Measurements from ENCODE around the gene GJB2.
"Not testable (repeated sequence)": the region's sequence is repeated elsewhere in the genome, so short reads cannot be mapped to it uniquely, and the experiment has no call there.

The GJB2 gene

GRCh38 chr13:20161951-20162300 is 30.8 kb downstream of the GJB2 start:
- DNase-seq = no peak

- no peak for DNase-seq
Measured at GRCh38 chr13:20161275-20161950, 31.3 kb downstream of the GJB2 start.

GRCh38 chr13:20160306-20161274 is 32.1 kb downstream of the GJB2 start, which contains the start of gene GJA3:
GJA3 (minus strand) TSS chr13:20161052; CDS start chr13:20143288, 17,764 bp downstream.
- DNase-seq = no peak

GRCh38 chr13:20159646-20160305 is 33.0 kb downstream of the GJB2 start:
- no peak for DNase-seq

DNA sequence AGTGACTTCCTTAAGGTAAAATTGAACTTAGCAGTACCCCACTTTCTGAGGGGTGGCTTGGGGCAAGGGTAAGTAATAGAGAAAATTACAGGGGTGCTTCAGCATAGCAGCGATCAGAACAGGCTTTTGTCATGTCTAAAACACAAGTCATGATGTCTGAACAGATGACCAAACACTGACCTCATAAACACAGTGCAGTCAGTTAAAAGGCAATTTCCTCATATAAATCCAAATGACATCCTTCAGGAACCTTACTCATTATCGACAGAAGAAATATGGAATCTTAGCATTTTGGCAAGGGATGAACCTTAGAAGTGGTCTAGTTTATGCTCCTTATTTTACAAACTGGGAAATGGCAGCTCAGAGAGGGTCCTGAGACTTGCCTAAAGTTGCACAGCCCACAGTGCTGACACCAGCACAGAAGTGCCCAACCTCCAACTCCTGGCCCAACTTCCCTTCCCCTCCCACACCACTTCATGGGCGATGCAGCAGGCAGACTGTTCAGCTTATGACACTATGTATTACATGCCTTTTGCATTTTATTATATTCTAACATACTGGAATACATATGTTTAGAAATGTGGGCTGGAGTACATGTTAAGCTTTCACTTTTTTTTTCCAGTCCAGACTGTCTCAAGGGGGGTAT is 35.5 kb downstream of the GJB2 start:
- DNase-seq = no peak

DNA sequence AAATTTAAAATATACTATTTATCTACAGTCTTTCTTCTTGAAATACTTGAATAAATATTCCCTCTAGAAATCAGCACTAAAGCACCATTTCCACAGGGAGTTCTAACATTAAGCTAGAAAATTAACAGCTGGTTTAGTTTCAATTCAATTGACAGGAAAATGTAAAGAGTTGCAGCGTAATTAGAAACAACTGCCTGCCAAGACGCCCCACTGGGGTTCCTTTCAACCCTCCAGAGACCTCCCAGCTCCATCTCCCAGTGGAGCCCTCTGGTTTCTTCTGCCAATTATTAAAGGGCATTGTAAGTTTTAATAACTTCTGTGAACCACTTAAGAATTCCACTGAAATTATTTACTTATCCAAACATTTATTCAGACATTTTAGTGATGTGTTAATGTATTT is 36.0 kb downstream of the GJB2 start:
- DNase-seq = no peak

DNA sequence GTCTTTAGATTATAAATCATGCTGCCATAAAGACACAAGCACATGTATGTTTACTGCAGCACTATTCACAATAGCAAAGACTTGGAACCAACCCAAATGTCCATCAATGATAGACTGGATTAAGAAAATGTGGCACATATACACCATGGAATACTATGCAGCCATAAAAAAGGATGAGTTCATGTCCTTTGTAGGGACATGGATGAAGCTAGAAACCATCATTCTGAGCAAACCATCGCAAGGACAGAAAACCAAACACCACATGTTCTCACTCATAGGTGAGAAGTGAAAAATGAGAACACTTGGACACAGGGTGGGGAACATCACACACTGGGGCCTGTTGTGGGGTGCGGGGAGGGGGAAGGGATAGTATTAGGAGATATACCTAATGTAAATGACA is 39.4 kb downstream of the GJB2 start:
- DNase-seq = not testable (repeated sequence)

GRCh38 chr13:20151612-20152011 is 41.1 kb downstream of the GJB2 start:
- no peak for DNase-seq

- no peak for DNase-seq
Measured at GRCh38 chr13:20151016-20151415, 41.7 kb downstream of the GJB2 start.

GRCh38 chr13:20150561-20150960 is 42.2 kb downstream of the GJB2 start:
- no peak for DNase-seq

GRCh38 chr13:20149762-20150161 is 43.0 kb downstream of the GJB2 start:
- no peak for DNase-seq

DNA sequence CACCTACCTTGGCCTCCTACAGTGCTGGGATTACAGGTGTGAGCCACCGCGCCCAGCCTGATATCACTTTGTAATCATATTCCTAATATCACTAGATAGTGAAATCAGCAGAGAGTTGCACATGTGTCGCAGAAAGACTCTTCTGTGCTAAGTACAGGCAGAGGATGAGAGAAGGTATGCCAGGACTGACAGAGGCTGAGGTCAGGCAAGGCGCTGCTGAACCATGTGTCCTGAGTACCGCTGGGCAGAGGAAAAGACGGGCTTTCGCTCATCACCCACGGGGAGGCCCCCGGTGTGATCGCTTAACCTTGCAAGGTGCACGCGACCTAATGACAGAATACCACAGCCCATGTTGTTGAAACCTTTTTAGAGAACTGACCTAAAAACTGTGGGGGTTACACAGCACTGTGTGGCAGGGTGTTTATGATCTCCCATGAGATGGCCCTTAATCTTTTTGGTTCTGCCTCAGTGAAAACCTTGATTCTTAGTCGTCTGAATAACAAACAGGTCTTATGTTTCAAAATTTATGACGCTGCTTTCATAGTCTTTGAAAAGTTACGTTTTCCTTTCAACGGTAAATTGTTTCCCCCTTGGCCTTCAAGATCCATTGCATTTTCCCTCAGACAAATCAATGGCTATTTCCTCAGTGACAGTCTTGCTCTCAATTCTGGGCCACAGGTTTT is 44.1 kb downstream of the GJB2 start:
- no peak for DNase-seq

- DNase-seq = no peak
Measured at GRCh38 chr13:20146381-20146780, 46.4 kb downstream of the GJB2 start.

DNA sequence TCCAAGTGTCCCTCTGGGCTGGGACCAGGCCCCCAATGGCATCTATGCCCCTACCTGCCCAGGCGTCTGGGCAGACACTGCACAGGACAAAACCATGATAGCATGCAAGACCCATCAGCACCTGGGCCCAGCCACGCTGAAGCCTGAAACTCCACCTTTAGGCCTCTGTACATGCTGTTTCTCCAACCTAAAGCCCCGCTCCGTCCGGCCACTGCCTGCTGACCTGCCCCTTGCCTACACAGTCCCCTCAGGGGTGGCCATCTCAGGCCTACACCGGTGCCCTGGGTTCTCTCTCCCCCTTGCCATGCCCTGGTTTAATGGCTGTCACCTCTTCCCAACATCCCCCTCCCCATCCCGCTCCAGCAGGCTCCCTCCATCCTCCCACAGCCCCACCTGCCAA is 47.2 kb downstream of the GJB2 start:
- DNase-seq = no peak

GRCh38 chr13:20144141-20144850 is 48.4 kb downstream of the GJB2 start:
- DNase-seq = no peak

DNA sequence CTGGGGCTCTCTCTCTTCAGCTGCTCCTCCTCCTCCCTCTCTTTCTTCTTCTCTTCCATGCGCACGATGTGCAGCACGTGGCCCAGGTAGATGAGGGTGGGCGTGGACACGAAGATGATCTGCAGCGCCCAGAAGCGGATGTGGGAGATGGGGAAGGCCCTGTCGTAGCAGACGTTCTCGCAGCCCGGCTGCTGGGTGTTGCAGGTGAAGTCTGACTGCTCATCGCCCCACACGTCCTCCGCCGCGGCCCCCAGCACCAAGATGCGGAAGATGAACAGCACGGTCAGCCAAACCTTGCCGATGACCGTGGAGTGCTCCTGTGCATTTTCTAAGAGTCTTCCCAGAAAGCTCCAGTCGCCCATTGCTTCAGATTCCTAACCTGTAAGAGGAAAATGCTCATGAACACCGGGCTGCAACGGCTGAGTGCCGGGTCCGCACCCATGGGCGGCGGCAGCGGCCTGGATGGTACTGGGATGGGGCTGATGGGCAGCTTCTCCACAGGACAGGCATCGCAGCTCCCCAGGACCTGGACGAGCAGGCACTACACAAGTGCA is 49.7 kb downstream of the GJB2 start:
- DNase-seq = no peak

- DNase-seq = no peak
Measured at GRCh38 chr13:20142023-20142926, 50.5 kb downstream of the GJB2 start.

- DNase-seq = no peak
Measured at GRCh38 chr13:20141238-20142022, 51.3 kb downstream of the GJB2 start.

- no peak for DNase-seq
Measured at GRCh38 chr13:20140487-20140886, 52.3 kb downstream of the GJB2 start.

DNA sequence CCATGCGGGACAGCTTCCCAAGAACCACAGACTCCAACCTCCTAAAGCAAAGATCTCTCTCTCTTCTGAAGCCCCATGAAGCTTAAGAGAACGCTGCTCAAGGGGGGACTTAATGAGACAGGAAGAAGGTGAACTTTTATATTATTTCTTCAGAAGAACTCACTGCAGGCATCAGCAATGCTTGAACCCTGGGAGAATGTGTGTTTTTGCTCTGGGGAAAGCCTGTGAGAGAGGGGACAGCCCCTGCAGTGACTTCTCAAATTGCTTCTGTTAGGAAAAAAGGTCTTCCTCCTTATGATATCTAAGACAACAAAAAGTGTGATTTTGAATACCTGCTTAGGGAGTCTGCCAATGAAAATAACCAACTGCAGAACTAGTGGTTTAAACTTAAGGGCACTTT is 54.9 kb downstream of the GJB2 start:
- no peak for DNase-seq

Measured in NCI-H1694 (cell line).